Measurements from ENCODE around the gene TMEM63B.
A peak's percentile ranks its signal among the peaks of the same experiment; 100 is the strongest.

The TMEM63B gene

GRCh38 chr6:44096612-44097011 is 30.7 kb upstream of the TMEM63B start:
- peak; percentile 53; the same call in 1 of the 2 replicates for TF ChIP-seq YY1 (IDR thresholded peaks at IDR 0.05; ENCODE audit: low read depth)
- TF ChIP-seq EGR1 (IDR thresholded peaks at IDR 0.05): no peak
- TF ChIP-seq RAD21 (IDR thresholded peaks at IDR 0.05; ENCODE audit: low read depth): peak; percentile 92

- TF ChIP-seq TCF12 (IDR thresholded peaks at IDR 0.05; ENCODE audit: low read depth): no peak
- TF ChIP-seq TAF1 (IDR thresholded peaks at IDR 0.05; ENCODE audit: low read depth): no peak
- TF ChIP-seq EGR1 (IDR thresholded peaks at IDR 0.05): no peak
- TF ChIP-seq TEAD4 (IDR thresholded peaks at IDR 0.05): no peak
- TF ChIP-seq CREB1 (IDR thresholded peaks at IDR 0.05; ENCODE audit: low read depth): no peak
Observed at GRCh38 chr6:44097782-44098317, 29.5 kb upstream of the TMEM63B start.

GRCh38 chr6:44099192-44099591 is 28.2 kb upstream of the TMEM63B start:
- TF ChIP-seq REST (IDR thresholded peaks at IDR 0.05; ENCODE audit: low read depth) (no peak), USF1 (IDR thresholded peaks at IDR 0.05) (no peak), MAX (IDR thresholded peaks at IDR 0.05) (no peak), TAF1 (IDR thresholded peaks at IDR 0.05; ENCODE audit: low read depth) (no peak), FOXM1 (IDR thresholded peaks at IDR 0.05; ENCODE audit: borderline replicate concordance, low read depth) (no peak)

GRCh38 chr6:44100088-44100550 is 27.2 kb upstream of the TMEM63B start:
- TF ChIP-seq USF1 (IDR thresholded peaks at IDR 0.05) (no peak), CREB1 (IDR thresholded peaks at IDR 0.05; ENCODE audit: low read depth) (no peak), RAD21 (IDR thresholded peaks at IDR 0.05; ENCODE audit: low read depth) (peak; percentile 41; the same call in 1 of the 2 replicates)

- TF ChIP-seq YY1 (IDR thresholded peaks at IDR 0.05; ENCODE audit: low read depth): no peak
Observed at GRCh38 chr6:44101832-44102231, 25.5 kb upstream of the TMEM63B start.

GRCh38 chr6:44102527-44102926 is 24.8 kb upstream of the TMEM63B start:
- TF ChIP-seq TAF1 (IDR thresholded peaks at IDR 0.05; ENCODE audit: low read depth) (no peak), CREB1 (IDR thresholded peaks at IDR 0.05; ENCODE audit: low read depth) (no peak), YY1 (IDR thresholded peaks at IDR 0.05; ENCODE audit: low read depth) (no peak), NFIC (IDR thresholded peaks at IDR 0.05) (no peak), EGR1 (IDR thresholded peaks at IDR 0.05) (no peak), TEAD4 (IDR thresholded peaks at IDR 0.05) (no peak), REST (IDR thresholded peaks at IDR 0.05; ENCODE audit: low read depth) (no peak), EP300 (IDR thresholded peaks at IDR 0.05; ENCODE audit: borderline replicate concordance) (no peak), CEBPB (IDR thresholded peaks at IDR 0.05) (no peak), TCF12 (IDR thresholded peaks at IDR 0.05; ENCODE audit: low read depth) (no peak), MAX (IDR thresholded peaks at IDR 0.05) (no peak), RAD21 (IDR thresholded peaks at IDR 0.05; ENCODE audit: low read depth) (no peak), FOXM1 (IDR thresholded peaks at IDR 0.05; ENCODE audit: borderline replicate concordance, low read depth) (no peak), USF1 (IDR thresholded peaks at IDR 0.05) (no peak), ZBTB7A (IDR thresholded peaks at IDR 0.05; ENCODE audit: low read depth) (no peak)

GRCh38 chr6:44104481-44105021 is 22.8 kb upstream of the TMEM63B start:
- TF ChIP-seq MAX (IDR thresholded peaks at IDR 0.05) (no peak), EP300 (IDR thresholded peaks at IDR 0.05; ENCODE audit: borderline replicate concordance) (no peak), TAF1 (IDR thresholded peaks at IDR 0.05; ENCODE audit: low read depth) (no peak), CEBPB (IDR thresholded peaks at IDR 0.05) (no peak), CREB1 (IDR thresholded peaks at IDR 0.05; ENCODE audit: low read depth) (no peak), TCF12 (IDR thresholded peaks at IDR 0.05; ENCODE audit: low read depth) (no peak), YY1 (IDR thresholded peaks at IDR 0.05; ENCODE audit: low read depth) (no peak), RAD21 (IDR thresholded peaks at IDR 0.05; ENCODE audit: low read depth) (no peak), REST (IDR thresholded peaks at IDR 0.05; ENCODE audit: low read depth) (no peak), NFIC (IDR thresholded peaks at IDR 0.05) (no peak), EGR1 (IDR thresholded peaks at IDR 0.05) (no peak), USF1 (IDR thresholded peaks at IDR 0.05) (no peak)
